HEK293 (cell line): ENCODE measurements around the gene UGT2B10.

Source experiments
- CTCF ChIA-PET: fragments of 350-600 bp; formaldehyde crosslinking; extraction: SDS; loops from one replicate; lab custom pipeline; 2021; ENCODE audit warnings: antibody characterized with exemption; lab: Yijun Ruan, JAX
- POLR2A ChIA-PET: fragments of 300-600 bp; formaldehyde crosslinking; extraction: SDS; loops from one replicate; lab custom pipeline; 2020; ENCODE audit warnings: antibody characterized with exemption, inconsistent platforms; lab: Yijun Ruan, JAX
- H3K27ac ChIP-seq: fragments of 200-500 bp; sonication (Bioruptor generic); 2 replicates; pipeline ENCODE4 v1.5.1; 2014; ENCODE audit warnings: low read depth, low read length, control low read depth, inconsistent platforms; ENCODE audit errors: extremely low read depth
- H3K36me3 ChIP-seq, 2 experiments: fragments of 200-500 bp in 1 of 2; sonication (Bioruptor generic) in 1 of 2; 1 replicate in 1 of 2; 2 replicates in 1 of 2; pipeline ENCODE4 v1.5.1; 2014 to 2017; ENCODE audit warnings: inconsistent platforms in 2 of 2, low read length in 2 of 2; ENCODE audit not compliant: control insufficient read depth in 2 of 2, insufficient read depth in 1 of 2
- H3K4me1 ChIP-seq: fragments of 200-500 bp; sonication (Bioruptor generic); 2 replicates; pipeline ENCODE4 v1.5.1; 2014; ENCODE audit warnings: mild to moderate bottlenecking, low read length, inconsistent platforms; ENCODE audit not compliant: control insufficient read depth, insufficient read depth
- H3K4me3 ChIP-seq: 2 replicates; pipeline ENCODE4 v1.5.1; 2011; ENCODE audit warnings: low read depth, mild to moderate bottlenecking, control low read depth, low read length, moderate library complexity
- H3K9me3 ChIP-seq: fragments of 200-500 bp; sonication (Bioruptor generic); 2 replicates; pipeline ENCODE4 v1.5.1; 2014; ENCODE audit warnings: low read depth, low read length, inconsistent platforms; ENCODE audit not compliant: control insufficient read depth, insufficient read depth
- GLI2 ChIP-seq: fragments of 450-650 bp; formaldehyde crosslinking; IDR thresholded peaks from 2 replicates; pipeline ENCODE4; 2017; ENCODE audit warnings: missing biosample characterization, missing genetic modification characterization, low read depth, borderline replicate concordance
- HOXD13 ChIP-seq: sonication (generic); formaldehyde crosslinking; IDR thresholded peaks from 2 replicates; pipeline ENCODE4 v1.8.0; 2022; ENCODE audit warnings: missing genetic modification reagents, borderline replicate concordance
- KLF7 ChIP-seq: fragments of 450-650 bp; formaldehyde crosslinking; IDR thresholded peaks from 2 replicates; pipeline ENCODE4 v1.5.1; 2016; ENCODE audit warnings: missing biosample characterization, missing genetic modification characterization, borderline replicate concordance
- KLF9 ChIP-seq: fragments of 450-650 bp; formaldehyde crosslinking; IDR thresholded peaks from 2 replicates; pipeline ENCODE4 v1.5.1; 2016; ENCODE audit warnings: missing biosample characterization, missing genetic modification characterization, low read depth
- MEIS1 ChIP-seq: sonication (generic); formaldehyde crosslinking; IDR thresholded peaks from 2 replicates; pipeline ENCODE4 v1.8.1; 2022; ENCODE audit warnings: missing genetic modification reagents, mild to moderate bottlenecking, borderline replicate concordance
- SP3 ChIP-seq: fragments of 450-650 bp; formaldehyde crosslinking; IDR thresholded peaks from 2 replicates; pipeline ENCODE4 v1.5.1; 2016; ENCODE audit warnings: missing biosample characterization, missing genetic modification characterization
- ZBTB17 ChIP-seq: fragments of 450-650 bp; formaldehyde crosslinking; IDR thresholded peaks from 2 replicates; pipeline ENCODE4 v1.5.1; 2016; ENCODE audit warnings: missing biosample characterization, missing genetic modification characterization
- ZIC2 ChIP-seq: fragments of 450-650 bp; formaldehyde crosslinking; IDR thresholded peaks from 2 replicates; pipeline ENCODE4 v1.5.1; 2016; ENCODE audit warnings: missing biosample characterization, missing genetic modification characterization
- ZNF292 ChIP-seq: fragments of 450-650 bp; formaldehyde crosslinking; IDR thresholded peaks from 2 replicates; pipeline ENCODE4 v1.5.1; 2016; ENCODE audit warnings: low read depth, missing biosample characterization, missing genetic modification characterization, borderline replicate concordance
- ZNF335 ChIP-seq: fragments of 450-650 bp; formaldehyde crosslinking; conservative IDR thresholded peaks from 2 replicates; pipeline ENCODE4 v1.5.1; 2016; ENCODE audit warnings: missing biosample characterization, missing genetic modification characterization
- ZNF354C ChIP-seq: fragments of 450-650 bp; formaldehyde crosslinking; IDR thresholded peaks from 2 replicates; pipeline ENCODE4 v1.5.1; 2016; ENCODE audit warnings: missing biosample characterization, missing genetic modification characterization, low read depth, borderline replicate concordance
- ZNF37A ChIP-seq: fragments of 450-650 bp; IDR thresholded peaks from 2 replicates; pipeline ENCODE4 v1.5.1; 2018; ENCODE audit warnings: missing biosample characterization, missing genetic modification characterization
- ZNF433 ChIP-seq: fragments of 450-650 bp; formaldehyde crosslinking; IDR thresholded peaks from 2 replicates; pipeline ENCODE4 v1.5.1; 2016; ENCODE audit warnings: missing biosample characterization, missing genetic modification characterization, low read depth
- ZNF501 ChIP-seq: fragments of 450-650 bp; formaldehyde crosslinking; IDR thresholded peaks from 2 replicates; pipeline ENCODE4 v1.5.1; 2016; ENCODE audit warnings: missing biosample characterization, missing genetic modification characterization
- ZNF600 ChIP-seq: fragments of 450-650 bp; formaldehyde crosslinking; IDR thresholded peaks from 2 replicates; pipeline ENCODE4 v1.5.1; 2016; ENCODE audit warnings: missing biosample characterization, missing genetic modification characterization
- ZNF629 ChIP-seq: fragments of 450-650 bp; formaldehyde crosslinking; IDR thresholded peaks from 2 replicates; pipeline ENCODE4 v1.5.1; 2017; ENCODE audit warnings: missing biosample characterization, missing genetic modification characterization
- ZNF76 ChIP-seq: fragments of 450-650 bp; formaldehyde crosslinking; IDR thresholded peaks from 2 replicates; pipeline ENCODE4; 2016; ENCODE audit warnings: low read depth, missing biosample characterization, missing genetic modification characterization, borderline replicate concordance
- ZNF830 ChIP-seq: fragments of 450-650 bp; IDR thresholded peaks from 2 replicates; pipeline ENCODE4 v1.5.0; 2018; ENCODE audit warnings: missing biosample characterization, missing genetic modification characterization, low read depth, mild to moderate bottlenecking, moderate library complexity
- ZNF843 ChIP-seq: fragments of 450-650 bp; formaldehyde crosslinking; IDR thresholded peaks from 2 replicates; pipeline ENCODE4 v1.5.1; 2016; ENCODE audit warnings: missing biosample characterization, missing genetic modification characterization
- TF ChIP-seq, protein P1 (sequence below): fragments of 450-650 bp; formaldehyde crosslinking; IDR thresholded peaks from 2 replicates; pipeline ENCODE4 v1.5.1; 2016; ENCODE audit warnings: missing biosample characterization, missing genetic modification characterization
- TF ChIP-seq, protein P2 (sequence below): fragments of 450-650 bp; formaldehyde crosslinking; IDR thresholded peaks from 2 replicates; pipeline ENCODE4 v1.5.1; 2016; ENCODE audit warnings: missing biosample characterization, missing genetic modification characterization
- TF ChIP-seq, protein P3 (sequence below): fragments of 450-650 bp; IDR thresholded peaks from 2 replicates; pipeline ENCODE4 v1.5.1; 2018; ENCODE audit warnings: missing biosample characterization, missing genetic modification characterization
- TF ChIP-seq, protein P4 (sequence below): fragments of 450-650 bp; formaldehyde crosslinking; IDR thresholded peaks from 2 replicates; pipeline ENCODE4 v1.5.1; 2016; ENCODE audit warnings: missing biosample characterization, missing genetic modification characterization, borderline replicate concordance
- TF ChIP-seq, protein P5 (sequence below): fragments of 450-650 bp; formaldehyde crosslinking; IDR thresholded peaks from 2 replicates; pipeline ENCODE4 v1.5.1; 2016; ENCODE audit warnings: missing biosample characterization, missing genetic modification characterization

The UGT2B10 gene

DNA sequence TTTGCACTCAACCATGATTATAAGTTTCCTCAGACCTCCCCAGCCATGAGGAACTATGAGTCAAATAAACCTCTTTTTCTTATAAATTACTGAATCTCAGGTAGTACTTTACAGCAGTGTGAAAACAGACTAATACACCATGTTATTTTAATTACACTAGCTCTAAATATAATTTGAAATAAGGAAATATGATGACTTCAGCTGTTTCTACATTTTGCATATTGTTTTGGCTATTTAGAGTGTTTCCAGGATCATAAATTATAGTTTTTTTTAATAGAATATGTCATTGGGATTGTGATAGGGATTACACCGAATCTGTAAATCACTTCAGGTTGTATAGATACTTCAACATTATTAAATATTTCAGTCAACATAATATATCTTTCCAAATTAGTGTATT, 43.9 kb downstream of the UGT2B10 start (continued):
- no peak for TF ChIP-seq ZNF433 (tag by site-specific recombination)
- no peak for TF ChIP-seq MEIS1
- TF ChIP-seq ZNF354C (tag by site-specific recombination), result no peak
- no peak for TF ChIP-seq ZNF76 (tag by site-specific recombination)
- TF ChIP-seq SP3 (tag by site-specific recombination), result no peak
- TF ChIP-seq KLF9 (tag by site-specific recombination), result no peak
- TF ChIP-seq, protein P1, sequence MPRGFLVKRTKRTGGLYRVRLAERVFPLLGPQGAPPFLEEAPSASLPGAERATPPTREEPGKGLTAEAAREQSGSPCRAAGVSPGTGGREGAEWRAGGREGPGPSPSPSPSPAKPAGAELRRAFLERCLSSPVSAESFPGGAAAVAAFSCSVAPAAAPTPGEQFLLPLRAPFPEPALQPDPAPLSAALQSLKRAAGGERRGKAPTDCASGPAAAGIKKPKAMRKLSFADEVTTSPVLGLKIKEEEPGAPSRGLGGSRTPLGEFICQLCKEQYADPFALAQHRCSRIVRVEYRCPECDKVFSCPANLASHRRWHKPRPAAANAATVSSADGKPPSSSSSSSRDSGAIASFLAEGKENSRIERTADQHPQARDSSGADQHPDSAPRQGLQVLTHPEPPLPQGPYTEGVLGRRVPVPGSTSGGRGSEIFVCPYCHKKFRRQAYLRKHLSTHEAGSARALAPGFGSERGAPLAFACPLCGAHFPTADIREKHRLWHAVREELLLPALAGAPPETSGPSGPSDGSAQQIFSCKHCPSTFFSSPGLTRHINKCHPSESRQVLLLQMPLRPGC, result no peak
- TF ChIP-seq ZNF830 (tag by site-specific recombination), result no peak
- TF ChIP-seq ZIC2 (tag by site-specific recombination), result no peak
- TF ChIP-seq ZNF843, result no peak
- TF ChIP-seq, protein P2, sequence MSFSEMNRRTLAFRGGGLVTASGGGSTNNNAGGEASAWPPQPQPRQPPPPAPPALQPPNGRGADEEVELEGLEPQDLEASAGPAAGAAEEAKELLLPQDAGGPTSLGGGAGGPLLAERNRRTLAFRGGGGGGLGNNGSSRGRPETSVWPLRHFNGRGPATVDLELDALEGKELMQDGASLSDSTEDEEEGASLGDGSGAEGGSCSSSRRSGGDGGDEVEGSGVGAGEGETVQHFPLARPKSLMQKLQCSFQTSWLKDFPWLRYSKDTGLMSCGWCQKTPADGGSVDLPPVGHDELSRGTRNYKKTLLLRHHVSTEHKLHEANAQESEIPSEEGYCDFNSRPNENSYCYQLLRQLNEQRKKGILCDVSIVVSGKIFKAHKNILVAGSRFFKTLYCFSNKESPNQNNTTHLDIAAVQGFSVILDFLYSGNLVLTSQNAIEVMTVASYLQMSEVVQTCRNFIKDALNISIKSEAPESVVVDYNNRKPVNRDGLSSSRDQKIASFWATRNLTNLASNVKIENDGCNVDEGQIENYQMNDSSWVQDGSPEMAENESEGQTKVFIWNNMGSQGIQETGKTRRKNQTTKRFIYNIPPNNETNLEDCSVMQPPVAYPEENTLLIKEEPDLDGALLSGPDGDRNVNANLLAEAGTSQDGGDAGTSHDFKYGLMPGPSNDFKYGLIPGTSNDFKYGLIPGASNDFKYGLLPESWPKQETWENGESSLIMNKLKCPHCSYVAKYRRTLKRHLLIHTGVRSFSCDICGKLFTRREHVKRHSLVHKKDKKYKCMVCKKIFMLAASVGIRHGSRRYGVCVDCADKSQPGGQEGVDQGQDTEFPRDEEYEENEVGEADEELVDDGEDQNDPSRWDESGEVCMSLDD (tag by site-specific recombination), result no peak

DNA sequence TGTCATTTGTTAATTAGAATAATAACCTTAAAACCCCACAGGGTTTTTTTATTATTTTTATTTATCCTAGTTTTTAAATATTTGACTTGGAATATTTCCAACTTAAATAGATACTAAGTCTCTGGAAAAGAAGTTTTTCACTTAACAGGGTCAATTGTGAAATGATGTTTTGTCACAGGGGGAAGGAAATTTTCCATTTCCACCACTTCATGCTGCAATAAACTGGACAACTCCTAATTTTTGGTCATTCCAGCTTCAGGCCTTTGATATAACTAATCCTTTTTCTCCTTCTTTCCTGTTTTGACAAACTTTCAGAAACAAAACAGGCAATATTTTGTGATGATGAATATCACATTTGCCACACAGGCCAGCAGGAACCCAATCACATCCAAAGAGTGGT, 45.3 kb downstream of the UGT2B10 start:
- no peaks in the 10 kb centered on the region for H3K36me3 ChIP-seq
- ChIA-PET POLR2A (no interaction called here), CTCF (no interaction called here)
- TF ChIP-seq ZNF843 (no peak), HOXD13 (no peak), GLI2 (tag by site-specific recombination) (no peak), ZBTB17 (no peak), ZNF292 (tag by site-specific recombination) (no peak), ZNF600 (tag by site-specific recombination) (no peak), KLF7 (tag by site-specific recombination) (no peak)
- TF ChIP-seq, protein P3, sequence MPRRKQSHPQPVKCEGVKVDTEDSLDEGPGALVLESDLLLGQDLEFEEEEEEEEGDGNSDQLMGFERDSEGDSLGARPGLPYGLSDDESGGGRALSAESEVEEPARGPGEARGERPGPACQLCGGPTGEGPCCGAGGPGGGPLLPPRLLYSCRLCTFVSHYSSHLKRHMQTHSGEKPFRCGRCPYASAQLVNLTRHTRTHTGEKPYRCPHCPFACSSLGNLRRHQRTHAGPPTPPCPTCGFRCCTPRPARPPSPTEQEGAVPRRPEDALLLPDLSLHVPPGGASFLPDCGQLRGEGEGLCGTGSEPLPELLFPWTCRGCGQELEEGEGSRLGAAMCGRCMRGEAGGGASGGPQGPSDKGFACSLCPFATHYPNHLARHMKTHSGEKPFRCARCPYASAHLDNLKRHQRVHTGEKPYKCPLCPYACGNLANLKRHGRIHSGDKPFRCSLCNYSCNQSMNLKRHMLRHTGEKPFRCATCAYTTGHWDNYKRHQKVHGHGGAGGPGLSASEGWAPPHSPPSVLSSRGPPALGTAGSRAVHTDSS (tag by site-specific recombination), result no peak
- no peak overlapping the region for H3K27ac ChIP-seq
- no peak overlapping the region for H3K4me3 ChIP-seq
- H3K4me1 ChIP-seq, result no peaks in the 10 kb centered on the region
- no peaks in the 10 kb centered on the region for H3K9me3 ChIP-seq

DNA sequence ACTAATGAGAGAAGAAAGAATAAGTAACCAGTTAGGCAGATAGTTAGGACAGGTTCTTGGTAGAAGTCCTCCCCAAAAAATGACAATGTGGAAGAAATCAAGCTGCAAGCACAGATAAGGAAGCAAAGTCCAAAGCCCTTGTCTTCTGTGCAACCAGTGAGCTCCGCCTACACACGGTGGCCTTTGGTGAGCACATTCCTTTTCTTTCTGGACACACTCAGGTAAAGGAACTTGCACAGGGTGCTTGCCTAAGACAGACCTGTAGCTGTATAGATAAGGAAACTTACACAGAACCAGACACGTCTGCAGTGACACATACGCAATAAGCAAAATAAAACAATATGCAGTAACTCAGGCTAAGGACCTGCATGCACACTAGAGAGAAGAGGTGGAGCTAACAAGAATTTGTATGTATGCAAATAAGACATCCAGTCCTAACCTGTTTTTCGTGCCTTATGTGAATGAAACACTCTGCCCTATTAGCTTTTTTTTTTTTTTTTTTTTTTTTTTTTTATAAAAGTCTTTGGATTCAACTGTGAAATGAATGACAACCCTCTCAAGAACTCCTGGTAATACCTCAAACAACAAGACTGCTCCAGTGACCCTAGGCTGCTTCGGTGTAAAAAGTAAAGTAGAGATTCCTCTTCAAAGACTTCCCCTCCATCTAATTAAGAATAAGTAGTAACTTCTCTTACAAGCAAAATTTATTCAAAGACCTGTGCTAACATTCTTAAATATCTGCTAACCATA, 48.8 kb downstream of the UGT2B10 start:
- no peaks in the 10 kb centered on the region for H3K36me3 ChIP-seq
- H3K4me3 ChIP-seq, result no peak overlapping the region
- H3K9me3 ChIP-seq, result no peaks in the 10 kb centered on the region
- H3K27ac ChIP-seq, result no peak overlapping the region
- POLR2A ChIA-PET, result no interaction called here
- H3K4me1 ChIP-seq, result no peaks in the 10 kb centered on the region
- no peak for TF ChIP-seq ZNF37A (tag by site-specific recombination)
- TF ChIP-seq ZNF501 (tag by site-specific recombination), result no peak
- TF ChIP-seq ZNF629 (tag by site-specific recombination), result no peak
- TF ChIP-seq ZNF335 (tag by site-specific recombination), result no peak
- TF ChIP-seq ZBTB17, result no peak
- TF ChIP-seq, protein P4, sequence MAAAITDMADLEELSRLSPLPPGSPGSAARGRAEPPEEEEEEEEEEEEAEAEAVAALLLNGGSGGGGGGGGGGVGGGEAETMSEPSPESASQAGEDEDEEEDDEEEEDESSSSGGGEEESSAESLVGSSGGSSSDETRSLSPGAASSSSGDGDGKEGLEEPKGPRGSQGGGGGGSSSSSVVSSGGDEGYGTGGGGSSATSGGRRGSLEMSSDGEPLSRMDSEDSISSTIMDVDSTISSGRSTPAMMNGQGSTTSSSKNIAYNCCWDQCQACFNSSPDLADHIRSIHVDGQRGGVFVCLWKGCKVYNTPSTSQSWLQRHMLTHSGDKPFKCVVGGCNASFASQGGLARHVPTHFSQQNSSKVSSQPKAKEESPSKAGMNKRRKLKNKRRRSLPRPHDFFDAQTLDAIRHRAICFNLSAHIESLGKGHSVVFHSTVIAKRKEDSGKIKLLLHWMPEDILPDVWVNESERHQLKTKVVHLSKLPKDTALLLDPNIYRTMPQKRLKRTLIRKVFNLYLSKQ, result no peak
- TF ChIP-seq, protein P5, sequence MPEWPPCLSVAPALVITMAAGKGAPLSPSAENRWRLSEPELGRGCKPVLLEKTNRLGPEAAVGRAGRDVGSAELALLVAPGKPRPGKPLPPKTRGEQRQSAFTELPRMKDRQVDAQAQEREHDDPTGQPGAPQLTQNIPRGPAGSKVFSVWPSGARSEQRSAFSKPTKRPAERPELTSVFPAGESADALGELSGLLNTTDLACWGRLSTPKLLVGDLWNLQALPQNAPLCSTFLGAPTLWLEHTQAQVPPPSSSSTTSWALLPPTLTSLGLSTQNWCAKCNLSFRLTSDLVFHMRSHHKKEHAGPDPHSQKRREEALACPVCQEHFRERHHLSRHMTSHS (tag by site-specific recombination), result no peak
- CTCF ChIA-PET, result no interaction called here
